Measurements from ENCODE around the gene AGAP1.

AGAP1 gene

DNA sequence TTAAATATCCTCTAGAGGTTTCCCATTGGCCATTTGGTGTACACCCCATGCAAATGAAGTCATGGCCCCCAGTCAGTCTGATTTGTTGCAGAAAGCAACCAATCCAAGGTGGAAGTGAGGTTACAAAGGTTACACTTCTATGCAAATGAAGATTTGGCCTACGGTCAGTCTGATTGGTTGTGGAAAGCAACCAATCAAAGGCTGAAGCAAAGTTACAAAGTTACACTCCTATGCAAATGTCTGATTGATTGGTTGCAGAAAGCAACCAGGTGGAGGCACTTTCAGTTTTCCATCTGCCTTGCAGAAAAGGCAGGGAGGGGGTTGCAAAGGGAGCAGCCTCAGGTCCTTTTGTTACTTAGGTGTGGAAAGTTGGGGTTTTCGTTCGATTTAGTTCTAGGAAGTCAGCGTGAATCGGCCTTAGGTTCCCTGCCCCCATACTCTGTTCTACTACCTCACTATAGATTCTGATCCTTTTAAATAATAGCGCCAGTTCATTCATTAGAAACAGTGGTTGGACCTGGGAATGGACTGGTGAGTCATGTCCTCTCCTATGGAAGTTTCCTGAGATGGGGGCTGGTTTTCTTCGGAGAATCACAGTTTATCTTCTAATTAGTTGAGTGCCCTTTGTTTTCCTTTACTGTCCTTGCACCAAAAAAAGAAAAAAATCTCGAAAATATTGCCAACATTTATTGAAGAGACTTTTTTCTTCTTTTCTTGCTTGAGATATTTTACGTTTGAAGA is 279.5 kb downstream of the AGAP1 start:
- TF ChIP-seq CTCF (conservative IDR thresholded peaks at IDR 0.05; ENCODE audit: low read depth, low read length): no peak
- H3K4me3 ChIP-seq (ENCODE audit: low read depth, low read length): no peak overlapping the region
- DNase-seq (ENCODE audit: low read depth): no peak

GRCh38 chr2:235774153-235774870 is 280.5 kb downstream of the AGAP1 start:
- no peak for DNase-seq (ENCODE audit: low read depth)
- TF ChIP-seq CTCF (conservative IDR thresholded peaks at IDR 0.05; ENCODE audit: low read depth, low read length): no peak
- no peak overlapping the region for H3K4me3 ChIP-seq (ENCODE audit: low read depth, low read length)

GRCh38 chr2:235776531-235776930 is 282.7 kb downstream of the AGAP1 start:
- no peak for TF ChIP-seq CTCF (conservative IDR thresholded peaks at IDR 0.05; ENCODE audit: low read depth, low read length)

DNA sequence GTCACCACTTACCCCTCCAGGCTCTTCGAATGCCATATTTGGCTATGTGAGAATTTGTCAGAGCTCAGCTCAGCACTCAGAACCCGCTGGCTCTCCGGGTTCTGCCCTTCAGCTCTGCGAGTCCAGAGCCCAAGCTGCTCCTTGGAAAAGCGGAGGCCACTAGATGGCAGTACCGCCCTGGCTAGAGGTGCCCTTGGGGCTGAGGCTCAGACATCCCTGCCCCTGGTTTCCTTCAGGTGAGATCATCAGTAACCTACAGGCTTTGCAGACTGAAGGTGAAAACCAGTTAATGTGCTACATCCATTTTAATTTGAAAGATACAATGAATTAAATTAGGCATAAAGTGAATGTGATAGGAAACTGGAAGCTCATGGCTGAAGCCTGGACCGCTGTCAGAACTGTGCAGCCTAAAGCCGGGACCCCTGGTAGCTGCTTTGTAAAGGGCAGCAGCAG is 285.6 kb downstream of the AGAP1 start:
- H3K4me3 ChIP-seq (ENCODE audit: low read depth, low read length): no peak overlapping the region
- TF ChIP-seq CTCF (conservative IDR thresholded peaks at IDR 0.05; ENCODE audit: low read depth, low read length): peak; percentile 99
- DNase-seq (ENCODE audit: low read depth): peak; percentile 79

More at GRCh38 chr2:235776531-235776930, 282.7 kb downstream of the AGAP1 start:
- H3K4me3 ChIP-seq (ENCODE audit: low read depth, low read length): no peak overlapping the region
- DNase-seq (ENCODE audit: low read depth): no peak

DNA sequence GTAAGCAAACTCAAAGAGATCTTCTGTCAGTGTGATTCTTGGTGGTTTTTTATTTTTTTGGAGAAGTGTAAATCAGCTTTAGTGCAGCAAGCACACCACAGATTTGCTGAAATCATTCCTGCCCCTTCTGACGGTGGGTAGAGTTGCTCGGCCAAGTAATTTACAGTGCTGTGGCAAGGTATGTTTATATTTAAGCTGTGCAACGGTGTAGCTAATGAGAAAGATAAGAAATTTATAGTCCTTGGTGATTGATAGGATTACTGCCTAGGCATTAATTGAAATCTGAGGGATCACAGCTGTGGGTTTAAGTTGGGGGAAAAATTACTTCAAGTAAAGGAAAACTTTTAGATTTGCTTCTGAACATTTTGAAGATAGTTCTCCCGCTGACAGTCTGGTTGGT is 286.6 kb downstream of the AGAP1 start:
- no peak overlapping the region for H3K4me3 ChIP-seq (ENCODE audit: low read depth, low read length)
- no peak for DNase-seq (ENCODE audit: low read depth)
- TF ChIP-seq CTCF (conservative IDR thresholded peaks at IDR 0.05; ENCODE audit: low read depth, low read length): no peak

GRCh38 chr2:235781775-235782174 is 287.9 kb downstream of the AGAP1 start:
- no peak overlapping the region for H3K4me3 ChIP-seq (ENCODE audit: low read depth, low read length)
- TF ChIP-seq CTCF (conservative IDR thresholded peaks at IDR 0.05; ENCODE audit: low read depth, low read length): no peak
- DNase-seq (ENCODE audit: low read depth): no peak
